Fibroblast of lung (primary cell): Measurements from ENCODE around the gene BPIFB3. TPM values are rescaled to one million over a fixed set of nuclear protein-coding genes. Genes with fewer than 3 reads are reported as not detected.

Source experiments
- DNase-seq, 2 donors: peaks; one replicate each; pipeline versions ENCODE4 v3.0.0 to v3.0.0-alpha.2; 2010; ENCODE audit warnings: low read depth in 2 of 2
- H2AFZ ChIP-seq: 2 replicates; pipeline ENCODE4 v1.5.1; 2012; ENCODE audit warnings: low read length, control low read depth, inconsistent platforms
- H3K27ac ChIP-seq: 2 replicates; pipeline ENCODE4 v1.5.1; 2011; ENCODE audit warnings: low read length, control low read depth; ENCODE audit not compliant: insufficient read depth
- H3K27me3 ChIP-seq: 2 replicates; pipeline ENCODE4 v1.5.1; 2011; ENCODE audit warnings: mild to moderate bottlenecking, low read length; ENCODE audit not compliant: control insufficient read depth, insufficient read depth
- H3K36me3 ChIP-seq: 2 replicates; pipeline ENCODE4 v1.5.1; 2011; ENCODE audit warnings: low read length; ENCODE audit not compliant: control insufficient read depth, insufficient read depth
- H3K4me1 ChIP-seq: 2 replicates; pipeline ENCODE4 v1.5.1; 2011; ENCODE audit warnings: low read length; ENCODE audit not compliant: control insufficient read depth, insufficient read depth; ENCODE audit errors: extremely low read depth
- H3K4me2 ChIP-seq: 2 replicates; pipeline ENCODE4 v1.5.1; 2011; ENCODE audit warnings: low read length, control low read depth; ENCODE audit not compliant: insufficient read depth; ENCODE audit errors: extremely low read depth
- H3K4me3 ChIP-seq, 4 experiments: fragments of 200-600 bp in 1 of 4; sonication (generic) in 1 of 4; replicated peaks in 1 of 4; 2 replicates each; pipeline ENCODE4 v1.5.1; 2011 to 2016; ENCODE audit warnings: low read length in 4 of 4, low read depth in 3 of 4, mild to moderate bottlenecking in 3 of 4, control low read depth in 2 of 4, inconsistent platforms in 1 of 4, mixed read lengths in 1 of 4; ENCODE audit not compliant: insufficient read depth in 1 of 4; ENCODE audit errors: control extremely low read depth in 1 of 4
- H3K79me2 ChIP-seq: 2 replicates; pipeline ENCODE4 v1.5.1; 2012; ENCODE audit warnings: mild to moderate bottlenecking, low read length, inconsistent platforms; ENCODE audit not compliant: control insufficient read depth, insufficient read depth
- H3K9ac ChIP-seq: 2 replicates; pipeline ENCODE4 v1.5.1; 2011; ENCODE audit warnings: mild to moderate bottlenecking, low read length, control low read depth; ENCODE audit not compliant: insufficient read depth
- H3K9me3 ChIP-seq: 2 replicates; pipeline ENCODE4 v1.5.1; 2012; ENCODE audit warnings: low read depth, low read length; ENCODE audit not compliant: control insufficient read depth, insufficient read depth
- H4K20me1 ChIP-seq: 2 replicates; pipeline ENCODE4 v1.5.1; 2011; ENCODE audit warnings: low read length; ENCODE audit not compliant: control insufficient read depth, insufficient read depth; ENCODE audit errors: extremely low read depth
- EZH2 ChIP-seq: IDR thresholded peaks from 2 replicates; pipeline ENCODE4 v1.5.1; 2012; ENCODE audit warnings: low read length, control low read depth, mild to moderate bottlenecking; ENCODE audit errors: missing control alignments
- polyA plus RNA-seq, 2 donors: library from polyadenylated mRNA; depleted of rRNA in 1 of 2; stranded (reverse) in 1 of 2; unstranded in 1 of 2; fragments of >200 nt; gene quantifications; 2 replicates each; pipeline ENCODE4 v1.2.1, GENCODE V29; 2011 to 2012; ENCODE audit warnings: missing spikeins in 1 of 2
- total RNA-seq: library from RNA; depleted of rRNA; stranded (reverse); fragments of >200 nt; gene quantifications from 2 replicates; pipeline ENCODE4 v1.2.1, GENCODE V29; 2014
- TF ChIP-seq, protein P1 (sequence below), 2 donors: IDR thresholded peaks in 1 of 2; conservative IDR thresholded peaks in 1 of 2; 1 replicate in 1 of 2; 2 replicates in 1 of 2; pipeline ENCODE4 v1.5.1; 2011 to 2012; ENCODE audit warnings: low read length in 2 of 2, control low read depth in 1 of 2, inconsistent platforms in 1 of 2, low read depth in 1 of 2, mild to moderate bottlenecking in 1 of 2

The BPIFB3 gene
- total and polyA plus RNA-seq, 2 donors (not counting 1 experiment from before 2014, with no cell fraction given), result not detected

DNA sequence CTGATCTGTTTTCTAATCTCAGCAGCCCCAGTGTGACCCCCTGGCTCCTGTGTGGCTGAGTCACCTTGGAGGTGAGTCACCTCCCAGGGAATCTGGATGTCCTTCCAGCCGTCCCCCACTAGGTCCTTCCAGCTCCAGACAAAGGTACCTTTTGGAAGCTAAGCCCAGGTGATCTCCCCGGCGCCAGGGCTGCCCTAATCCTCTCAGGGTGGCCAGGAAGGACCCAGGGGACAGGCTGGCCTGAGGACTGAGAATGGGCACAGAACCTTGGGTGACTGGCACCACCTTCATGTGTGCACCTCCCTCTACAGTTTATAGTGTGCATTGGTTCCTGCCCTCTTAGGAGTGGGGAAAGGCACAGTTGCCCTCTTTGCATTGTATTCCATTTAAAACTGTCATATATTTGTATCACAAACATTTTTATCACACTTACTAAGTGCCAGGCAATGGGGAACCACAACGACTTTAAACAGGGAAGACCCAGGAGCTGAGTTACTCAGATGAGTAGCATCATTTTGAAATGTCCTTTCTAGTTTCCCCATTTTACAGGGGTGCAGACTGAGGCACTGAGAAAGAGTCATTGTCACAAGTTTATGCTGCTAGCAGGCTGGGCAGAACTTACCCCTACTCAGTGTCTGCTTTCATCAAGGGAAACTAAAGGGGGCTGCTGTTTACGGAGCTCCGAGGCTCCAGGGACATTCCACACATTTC lies 23.1 kb downstream of the BPIFB3 start:
- Histone ChIP-seq H3K4me3 (no peak overlapping the region), H3K27me3 (no peaks in the 10 kb centered on the region), H3K9me3 (no peaks in the 10 kb centered on the region), H3K4me2 (no peak overlapping the region), H3K4me1 (no peaks in the 10 kb centered on the region), H2AFZ (no peak overlapping the region), H3K36me3 (no peaks in the 10 kb centered on the region), H4K20me1 (no peaks in the 10 kb centered on the region), H3K9ac (no peak overlapping the region), H3K79me2 (no peaks in the 10 kb centered on the region), H3K27ac (no peak overlapping the region)
- no peak for TF ChIP-seq EZH2
- TF ChIP-seq, protein P1, sequence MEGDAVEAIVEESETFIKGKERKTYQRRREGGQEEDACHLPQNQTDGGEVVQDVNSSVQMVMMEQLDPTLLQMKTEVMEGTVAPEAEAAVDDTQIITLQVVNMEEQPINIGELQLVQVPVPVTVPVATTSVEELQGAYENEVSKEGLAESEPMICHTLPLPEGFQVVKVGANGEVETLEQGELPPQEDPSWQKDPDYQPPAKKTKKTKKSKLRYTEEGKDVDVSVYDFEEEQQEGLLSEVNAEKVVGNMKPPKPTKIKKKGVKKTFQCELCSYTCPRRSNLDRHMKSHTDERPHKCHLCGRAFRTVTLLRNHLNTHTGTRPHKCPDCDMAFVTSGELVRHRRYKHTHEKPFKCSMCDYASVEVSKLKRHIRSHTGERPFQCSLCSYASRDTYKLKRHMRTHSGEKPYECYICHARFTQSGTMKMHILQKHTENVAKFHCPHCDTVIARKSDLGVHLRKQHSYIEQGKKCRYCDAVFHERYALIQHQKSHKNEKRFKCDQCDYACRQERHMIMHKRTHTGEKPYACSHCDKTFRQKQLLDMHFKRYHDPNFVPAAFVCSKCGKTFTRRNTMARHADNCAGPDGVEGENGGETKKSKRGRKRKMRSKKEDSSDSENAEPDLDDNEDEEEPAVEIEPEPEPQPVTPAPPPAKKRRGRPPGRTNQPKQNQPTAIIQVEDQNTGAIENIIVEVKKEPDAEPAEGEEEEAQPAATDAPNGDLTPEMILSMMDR (conservative IDR thresholded peaks at IDR 0.05 in 1 of 2, IDR thresholded peaks at IDR 0.05 in 1 of 2; ENCODE audit: low read depth in 1 of 2, low read length in 2 of 2), result peak; percentile 5 to 10
- no peak for DNase-seq

DNA sequence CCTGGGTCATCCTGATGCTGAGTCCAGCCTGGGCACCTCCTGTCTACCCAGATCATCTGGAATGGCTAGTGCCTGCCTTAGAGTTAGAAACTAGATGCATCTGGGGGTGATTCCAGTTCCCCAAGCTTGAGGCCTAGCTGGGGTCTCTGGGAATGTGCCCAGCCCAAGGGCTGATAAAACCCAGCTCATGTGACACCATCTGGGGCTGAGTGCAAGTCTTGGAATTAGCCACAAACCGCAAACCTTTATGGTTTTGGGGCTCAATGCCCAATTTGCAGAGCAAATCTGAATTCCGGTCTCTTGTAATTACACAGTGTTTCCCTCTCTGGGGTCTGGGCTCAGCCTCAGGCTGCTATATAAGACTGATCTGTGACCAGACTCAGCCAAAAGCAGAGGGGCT lies 25.6 kb downstream of the BPIFB3 start, which contains the start of gene BPIFB4:
BPIFB4 (plus strand) TSS at position 385 of the 400 bp plus-strand sequence. CDS start 1,884 bp downstream, outside the sequence.
- no peak within 1 kb of the TSS for H3K4me2 ChIP-seq
- no peak within 1 kb of the TSS for H3K27ac ChIP-seq
- no peaks in the 10 kb centered on the region for H3K9me3 ChIP-seq
- H3K4me1 ChIP-seq, result no peaks in the 10 kb centered on the region
- no peaks in the 10 kb centered on the region for H3K27me3 ChIP-seq
- TF ChIP-seq, protein P1 (conservative IDR thresholded peaks at IDR 0.05 in 1 of 2, IDR thresholded peaks at IDR 0.05 in 1 of 2; ENCODE audit: low read depth in 1 of 2, low read length in 2 of 2), result no peak
- no peak for TF ChIP-seq EZH2
- no peak within 1 kb of the TSS for H3K9ac ChIP-seq
- H3K4me3 ChIP-seq, result no peak within 1 kb of the TSS
- H3K79me2 ChIP-seq, result no peaks in the 10 kb centered on the region
- peak; percentile 2 to 40 for DNase-seq
- H2AFZ ChIP-seq, result no peak within 1 kb of the TSS
- no peaks in the 10 kb centered on the region for H3K36me3 ChIP-seq
- no peaks in the 10 kb centered on the region for H4K20me1 ChIP-seq

DNA sequence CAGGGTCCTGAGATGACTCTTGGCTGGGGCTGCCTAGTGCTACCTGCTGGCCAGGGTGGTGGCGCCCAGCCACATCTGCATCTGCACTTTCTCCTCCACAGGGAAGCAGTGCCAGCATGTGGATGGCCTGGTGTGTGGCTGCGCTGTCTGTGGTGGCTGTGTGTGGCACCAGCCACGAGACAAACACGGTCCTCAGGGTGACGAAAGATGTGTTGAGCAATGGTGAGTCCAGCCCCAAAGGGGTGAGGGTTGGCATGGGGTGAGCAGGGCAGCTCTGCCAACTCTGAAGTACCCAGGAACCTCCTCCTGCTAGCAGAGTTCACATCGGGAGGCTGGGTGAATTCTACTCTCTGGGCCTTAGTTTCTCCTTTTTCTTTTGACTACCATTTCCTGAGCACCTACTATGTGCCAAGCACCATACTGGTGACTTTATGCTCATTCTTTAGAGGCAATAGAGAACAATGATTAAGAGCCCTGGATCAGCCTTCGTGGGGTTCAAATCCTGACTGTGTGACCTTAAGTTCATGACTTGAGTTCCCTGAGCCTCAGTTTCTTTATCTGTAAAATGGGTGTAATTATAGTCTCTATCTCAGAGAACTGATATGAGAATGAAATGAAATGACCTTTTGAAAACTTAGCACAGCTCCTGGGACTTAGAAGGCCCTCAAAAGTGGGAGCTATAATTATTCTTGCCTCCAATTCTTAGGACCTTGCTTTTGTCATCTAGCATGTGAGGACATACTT lies 27.9 kb downstream of the BPIFB3 start:
- Histone ChIP-seq H3K36me3 (no peaks in the 10 kb centered on the region), H4K20me1 (no peaks in the 10 kb centered on the region), H3K9me3 (no peaks in the 10 kb centered on the region), H3K4me3 (no peak overlapping the region), H3K27me3 (no peaks in the 10 kb centered on the region), H3K79me2 (no peaks in the 10 kb centered on the region), H3K9ac (no peak overlapping the region), H3K4me1 (no peaks in the 10 kb centered on the region), H2AFZ (no peak overlapping the region), H3K27ac (no peak overlapping the region), H3K4me2 (no peak overlapping the region)
- DNase-seq, result no peak
- TF ChIP-seq EZH2, result no peak
- TF ChIP-seq, protein P1 (conservative IDR thresholded peaks at IDR 0.05 in 1 of 2, IDR thresholded peaks at IDR 0.05 in 1 of 2; ENCODE audit: low read depth in 1 of 2, low read length in 2 of 2), result no peak
